OCI-LY7 (cell line): Measurements from ENCODE around the gene DNAJC8. TPM values are rescaled to one million over a fixed set of nuclear protein-coding genes. Genes with fewer than 3 reads are reported as not detected.

Experiments used
- BruUV-seq: library from RNA; stranded (reverse); fragments of 400-500 nt; replicated peaks from 2 replicates; lab custom pipeline; 2021; lab: Mats Ljungman, UMichigan
- CTCF ChIA-PET: fragments of 300-600 bp; sonication (Branson Sonifier 250); formaldehyde crosslinking; loops from one replicate; lab custom pipeline; 2022; ENCODE audit warnings: antibody characterized with exemption; ENCODE audit not compliant: unreplicated experiment; lab: Charles Lee
- POLR2A ChIA-PET: fragments of 300-600 bp; sonication (Branson Sonifier 250); formaldehyde crosslinking; loops from one replicate; lab custom pipeline; 2022; ENCODE audit warnings: antibody characterized with exemption; lab: Charles Lee
- DNase-seq: peaks from one replicate; pipeline ENCODE4 v3.0.0-alpha.2; 2015; ENCODE audit warnings: low spot score
- H2AFZ ChIP-seq: fragments of 200-600 bp; sonication (generic), shearing (Covaris generic); 2 replicates; pipeline ENCODE4 v1.6.1; 2014; ENCODE audit warnings: mild to moderate bottlenecking, antibody characterized with exemption, low read length, moderate library complexity
- H3K27ac ChIP-seq: fragments of 200-600 bp; sonication (generic); 2 replicates; pipeline ENCODE4 v1.5.1; 2014; ENCODE audit warnings: mixed run types, low read depth, mild to moderate bottlenecking, moderate library complexity, low read length, inconsistent platforms; ENCODE audit not compliant: poor library complexity, severe bottlenecking
- H3K36me3 ChIP-seq: fragments of 200-600 bp; sonication (generic); 2 replicates; pipeline ENCODE4 v1.6.1; 2014; ENCODE audit warnings: mild to moderate bottlenecking, antibody characterized with exemption, low read length, moderate library complexity, mixed read lengths; ENCODE audit not compliant: insufficient read depth
- H3K4me1 ChIP-seq: fragments of 200-600 bp; sonication (generic); 2 replicates; pipeline ENCODE4 v1.5.1; 2014; ENCODE audit warnings: mild to moderate bottlenecking, low read length; ENCODE audit not compliant: insufficient read depth, poor library complexity, severe bottlenecking
- H3K4me2 ChIP-seq: fragments of 200-600 bp; sonication (generic); 2 replicates; pipeline ENCODE4 v1.6.1; 2014; ENCODE audit warnings: mild to moderate bottlenecking, low read length
- H3K4me3 ChIP-seq: fragments of 200-600 bp; sonication (generic); 2 replicates; pipeline ENCODE4 v1.5.1; 2014; ENCODE audit warnings: mild to moderate bottlenecking, low read depth, low read length; ENCODE audit not compliant: poor library complexity, severe bottlenecking
- H3K79me2 ChIP-seq: fragments of 200-600 bp; sonication (generic); 2 replicates; pipeline ENCODE4 v1.6.1; 2016; ENCODE audit warnings: low read depth, mild to moderate bottlenecking, low read length, moderate library complexity, mixed read lengths; ENCODE audit not compliant: insufficient read depth
- H3K9me2 ChIP-seq: fragments of 200-600 bp; sonication (generic); 2 replicates; pipeline ENCODE4 v1.6.1; 2016; ENCODE audit warnings: mild to moderate bottlenecking, low read length, mixed read lengths; ENCODE audit not compliant: insufficient read depth
- H3K9me3 ChIP-seq: fragments of 200-600 bp; sonication (generic); 2 replicates; pipeline ENCODE4 v1.6.1; 2014; ENCODE audit warnings: mild to moderate bottlenecking, mixed run types, low read length, mixed read lengths
- H4K20me1 ChIP-seq: fragments of 200-600 bp; sonication (generic); 2 replicates; pipeline ENCODE4 v1.6.1; 2014; ENCODE audit warnings: mild to moderate bottlenecking, antibody characterized with exemption, low read length, moderate library complexity, mixed read lengths; ENCODE audit not compliant: insufficient read depth
- CTCF ChIP-seq: fragments of 200-600 bp; sonication (generic); conservative IDR thresholded peaks from 2 replicates; pipeline ENCODE4 v1.5.1; 2014; ENCODE audit warnings: mild to moderate bottlenecking, antibody characterized with exemption, low read length, moderate library complexity, mixed read lengths
- EZH2phosphoT487 ChIP-seq: fragments of 200-600 bp; sonication (generic); IDR thresholded peaks from 2 replicates; pipeline ENCODE4 v1.6.1; 2018; ENCODE audit warnings: low read depth, borderline replicate concordance, mild to moderate bottlenecking, mixed run types, antibody characterized with exemption, low read length, moderate library complexity, mixed read lengths
- intact Hi-C: fragments of 100-400 bp; cut with micrococcal nuclease; formaldehyde crosslinking; loops from one replicate; pipeline ENCODE4 v1.10.0; 2022; ENCODE audit not compliant: unreplicated experiment
- total RNA-seq, 2 experiments: library from RNA; depleted of rRNA in 1 of 2; stranded (reverse); fragments of >200 nt in 1 of 2; shearing (Covaris generic) in 1 of 2; gene quantifications; 2 replicates each; pipeline ENCODE4 v1.2.3, GENCODE V29; 2014 to 2022

Gene DNAJC8
- total RNA-seq, 2 experiments from 2014 or later: 71.1 to 121 TPM

GRCh38 chr1:28199328-28200233 lies 33.2 kb downstream of the DNAJC8 start:
- Histone ChIP-seq H3K9me2 (no peaks in the 10 kb centered on the region), H3K4me3 (no peak overlapping the region), H3K9me3 (no peaks in the 10 kb centered on the region), H4K20me1 (no peaks in the 10 kb centered on the region), H2AFZ (no peak overlapping the region), H3K79me2 (no peaks in the 10 kb centered on the region), H3K27ac (no peak overlapping the region), H3K4me1 (peaks cover 10% of the 10 kb centered on the region), H3K4me2 (no peak overlapping the region), H3K36me3 (peaks cover 68% of the 10 kb centered on the region)
- TF ChIP-seq EZH2phosphoT487: no peak
- no peak for TF ChIP-seq CTCF
- ChIA-PET POLR2A (no interaction called here), CTCF (no interaction called here)
- DNase-seq: no peak
- intact Hi-C loops: no loop called here
- BruUV-seq: no TSS peak

DNA sequence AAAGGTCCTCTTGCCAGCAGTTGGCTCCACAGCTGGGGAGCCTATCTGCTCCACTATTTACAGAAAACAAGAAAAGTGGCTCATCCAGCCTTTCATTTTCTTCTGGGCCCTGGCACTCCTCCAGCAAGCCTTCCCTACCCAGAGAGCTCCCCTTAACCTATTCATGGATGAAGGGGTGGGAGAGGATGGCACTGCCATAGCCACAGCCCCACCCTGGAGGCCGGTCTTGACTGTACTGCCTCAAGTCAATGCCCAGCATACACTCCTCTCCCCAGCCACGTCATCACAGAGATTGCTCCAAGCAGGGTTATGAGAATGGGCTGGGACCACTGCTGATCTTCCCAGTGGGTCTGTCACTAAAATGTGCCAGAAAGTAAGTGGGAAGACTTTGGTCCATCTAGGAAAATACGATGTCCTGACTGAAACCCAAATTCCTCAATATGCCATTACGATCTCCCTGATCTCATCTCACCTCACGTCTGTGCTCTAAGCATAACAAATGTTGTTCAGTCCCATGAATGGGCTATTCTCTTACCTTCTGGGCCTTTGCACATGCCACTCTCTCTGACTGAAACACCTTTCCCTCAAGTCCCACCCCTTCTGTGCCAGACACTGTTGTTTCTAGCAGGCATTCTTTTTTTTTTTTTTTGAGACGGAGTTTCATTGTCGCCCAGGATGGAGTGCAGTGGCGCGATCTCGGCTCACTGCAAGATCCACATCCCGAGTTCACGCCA lies 35.0 kb downstream of the DNAJC8 start:
- TF ChIP-seq CTCF (no peak), EZH2phosphoT487 (no peak)
- intact Hi-C loops: no loop called here
- H3K79me2 ChIP-seq: no peaks in the 10 kb centered on the region
- no TSS peak for BruUV-seq
- H3K4me3 ChIP-seq: no peak overlapping the region
- H3K9me2 ChIP-seq: no peaks in the 10 kb centered on the region
- no peaks in the 10 kb centered on the region for H3K9me3 ChIP-seq
- DNase-seq: no peak
- POLR2A ChIA-PET: interaction anchor here (0.6 kb wide), 1 partner anchor 254 kb away, joined by 3 read pairs; no protein-coding TSS in a partner anchor
- H3K4me1 ChIP-seq: peaks cover 20% of the 10 kb centered on the region
- H3K27ac ChIP-seq: no peak overlapping the region
- no peaks in the 10 kb centered on the region for H4K20me1 ChIP-seq
- no peak overlapping the region for H2AFZ ChIP-seq
- CTCF ChIA-PET: no interaction called here
- peaks cover 51% of the 10 kb centered on the region for H3K36me3 ChIP-seq
- no peak overlapping the region for H3K4me2 ChIP-seq
